IMR-90 (cell line): ENCODE measurements around the gene C6orf89. TPM values are rescaled to one million over a fixed set of nuclear protein-coding genes. Genes with fewer than 3 reads are reported as not detected.

Experiments used
- ATAC-seq: fragments of 200-7000 bp; cut with Tn5 transposase; 2 replicates; pipeline ENCODE4 v1.9.1; 2020; ENCODE audit warnings: low read depth, mild to moderate bottlenecking, moderate library complexity
- BruUV-seq: library from RNA; stranded (reverse); fragments of 400-500 nt; replicated peaks from 2 replicates; lab custom pipeline; 2021; lab: Mats Ljungman, UMichigan
- CTCF ChIA-PET: fragments of 300-600 bp; formaldehyde crosslinking; extraction: SDS; loops from one replicate; lab custom pipeline; 2021; ENCODE audit warnings: antibody characterized with exemption; lab: Yijun Ruan, JAX
- POLR2A ChIA-PET: fragments of 300-600 bp; sonication (Branson Sonifier 250); formaldehyde crosslinking; loops from one replicate; lab custom pipeline; 2022; ENCODE audit warnings: antibody characterized with exemption; ENCODE audit not compliant: unreplicated experiment; lab: Charles Lee
- DNase-seq: peaks from one replicate; pipeline ENCODE4 v3.0.0; 2013
- H2AFZ ChIP-seq: replicated peaks from 2 replicates; pipeline ENCODE3; 2013; ENCODE audit warnings: low read length, mild to moderate bottlenecking; ENCODE audit not compliant: poor library complexity
- H2AK5ac ChIP-seq: 2 replicates; pipeline ENCODE4 v1.6.1; 2013; ENCODE audit warnings: low read depth, low read length, inconsistent platforms
- H2AK9ac ChIP-seq: replicated peaks from 2 replicates; pipeline ENCODE3; 2013; ENCODE audit warnings: mild to moderate bottlenecking, low read depth, low read length, moderate library complexity; ENCODE audit not compliant: poor library complexity
- H2BK120ac ChIP-seq: 2 replicates; pipeline ENCODE4 v1.6.1; 2013; ENCODE audit warnings: low read depth, low read length, inconsistent platforms
- H2BK15ac ChIP-seq: 3 replicates; pipeline ENCODE4 v1.6.1; 2013; ENCODE audit warnings: low read depth, low read length, inconsistent platforms
- H2BK20ac ChIP-seq: 2 replicates; pipeline ENCODE4 v1.6.1; 2013; ENCODE audit warnings: low read depth, mild to moderate bottlenecking, inconsistent platforms, low read length, moderate library complexity
- H2BK5ac ChIP-seq: 2 replicates; pipeline ENCODE4 v1.6.1; 2013; ENCODE audit warnings: mild to moderate bottlenecking, low read depth, low read length, inconsistent platforms; ENCODE audit not compliant: poor library complexity, severe bottlenecking
- H3K14ac ChIP-seq: replicated peaks from 2 replicates; pipeline ENCODE4 v1.6.1; 2013; ENCODE audit warnings: low read depth, low read length, inconsistent platforms
- H3K18ac ChIP-seq: 2 replicates; pipeline ENCODE4 v1.6.1; 2013; ENCODE audit warnings: low read depth, low read length, control low read depth
- H3K23ac ChIP-seq: 2 replicates; pipeline ENCODE4 v1.6.1; 2013; ENCODE audit warnings: low read depth, low read length, inconsistent platforms
- H3K27ac ChIP-seq: 2 replicates; pipeline ENCODE4 v1.5.1; 2013; ENCODE audit warnings: mild to moderate bottlenecking, control low read depth, low read length; ENCODE audit not compliant: insufficient read depth
- H3K27me3 ChIP-seq: 2 replicates; pipeline ENCODE4 v1.6.1; 2013; ENCODE audit warnings: low read length; ENCODE audit not compliant: control insufficient read depth, insufficient read depth
- H3K36me3 ChIP-seq: 2 replicates; pipeline ENCODE4 v1.6.1; 2013; ENCODE audit warnings: low read length, mixed read lengths; ENCODE audit not compliant: control insufficient read depth, insufficient read depth
- H3K4ac ChIP-seq: 2 replicates; pipeline ENCODE4 v1.6.1; 2013; ENCODE audit warnings: low read depth, low read length, inconsistent platforms
- H3K4me1 ChIP-seq: 2 replicates; pipeline ENCODE4 v1.6.1; 2013; ENCODE audit warnings: low read length, mixed read lengths; ENCODE audit not compliant: control insufficient read depth, insufficient read depth
- H3K4me2 ChIP-seq: 2 replicates; pipeline ENCODE4 v1.6.1; 2013; ENCODE audit warnings: low read depth, mild to moderate bottlenecking, control low read depth, low read length, moderate library complexity
- H3K4me3 ChIP-seq: 2 replicates; pipeline ENCODE4 v1.5.1; 2013; ENCODE audit warnings: low read depth, mild to moderate bottlenecking, control low read depth, low read length, moderate library complexity; ENCODE audit not compliant: insufficient read depth
- H3K56ac ChIP-seq: 2 replicates; pipeline ENCODE4 v1.6.1; 2013; ENCODE audit warnings: low read length, inconsistent platforms; ENCODE audit not compliant: insufficient read depth; ENCODE audit errors: extremely low read depth
- H3K79me1 ChIP-seq, 2 experiments: 2 replicates each; pipeline ENCODE4 v1.6.1; 2013; ENCODE audit warnings: low read length in 2 of 2, inconsistent platforms in 1 of 2, low read depth in 1 of 2
- H3K9ac ChIP-seq: 2 replicates; pipeline ENCODE4 v1.6.1; 2013; ENCODE audit warnings: low read depth, low read length, control low read depth
- H3K9me1 ChIP-seq: 2 replicates; pipeline ENCODE4 v1.6.1; 2013; ENCODE audit warnings: low read length, inconsistent platforms; ENCODE audit not compliant: insufficient read depth
- H3K9me3 ChIP-seq: 2 replicates; pipeline ENCODE4 v1.6.1; 2013; ENCODE audit warnings: low read length; ENCODE audit not compliant: control insufficient read depth, insufficient read depth
- H4K20me1 ChIP-seq: 2 replicates; pipeline ENCODE4 v1.6.1; 2013; ENCODE audit warnings: low read length, inconsistent platforms; ENCODE audit not compliant: insufficient read depth
- H4K5ac ChIP-seq: 2 replicates; pipeline ENCODE4 v1.6.1; 2013; ENCODE audit warnings: mild to moderate bottlenecking, low read depth, low read length, control low read depth
- H4K8ac ChIP-seq, 2 experiments: 2 replicates each; pipeline ENCODE4 v1.6.1; 2013; ENCODE audit warnings: low read depth in 2 of 2, low read length in 2 of 2, control low read depth in 1 of 2, inconsistent platforms in 1 of 2
- H4K91ac ChIP-seq: 2 replicates; pipeline ENCODE4 v1.6.1; 2013; ENCODE audit warnings: low read depth, low read length, inconsistent platforms; ENCODE audit not compliant: insufficient read depth
- BHLHE40 ChIP-seq: fragments of 150-350 bp; IDR thresholded peaks from 2 replicates; pipeline ENCODE4 v1.6.1; 2016; ENCODE audit warnings: mild to moderate bottlenecking, low read depth, low read length
- CEBPB ChIP-seq: IDR thresholded peaks from 2 replicates; pipeline ENCODE4 v1.6.1; 2012; ENCODE audit warnings: low read depth, low read length, improper control_type of control experiment
- CHD1 ChIP-seq: IDR thresholded peaks from 2 replicates; pipeline ENCODE4 v1.6.1; 2012; ENCODE audit warnings: low read depth, low read length, improper control_type of control experiment
- ELK1 ChIP-seq: fragments of 150-350 bp; IDR thresholded peaks from 2 replicates; pipeline ENCODE4 v1.6.1; 2016; ENCODE audit warnings: low read depth, mild to moderate bottlenecking, low read length, moderate library complexity, borderline replicate concordance
- FOS ChIP-seq: fragments of 150-350 bp; IDR thresholded peaks from 2 replicates; pipeline ENCODE4 v1.6.1; 2016; ENCODE audit warnings: low read depth, low read length
- MAFK ChIP-seq: IDR thresholded peaks from 2 replicates; pipeline ENCODE4 v1.6.1; 2012; ENCODE audit warnings: low read depth, low read length, improper control_type of control experiment
- MAZ ChIP-seq: IDR thresholded peaks from 2 replicates; pipeline ENCODE4 v1.6.1; 2012; ENCODE audit warnings: low read depth, mild to moderate bottlenecking, low read length, improper control_type of control experiment, moderate library complexity, borderline replicate concordance
- MXI1 ChIP-seq: IDR thresholded peaks from 2 replicates; pipeline ENCODE4 v1.6.1; 2012; ENCODE audit warnings: low read depth, mild to moderate bottlenecking, low read length, moderate library complexity, borderline replicate concordance
- NFE2L2 ChIP-seq: fragments of 150-350 bp; IDR thresholded peaks from 2 replicates; pipeline ENCODE4 v1.6.1; 2016; ENCODE audit warnings: low read depth, mild to moderate bottlenecking, low read length
- POLR2A ChIP-seq: IDR thresholded peaks from 2 replicates; pipeline ENCODE4 v1.6.1; 2012; ENCODE audit warnings: mild to moderate bottlenecking, low read depth, low read length
- RAD21 ChIP-seq: IDR thresholded peaks from 2 replicates; pipeline ENCODE4 v1.6.1; 2012; ENCODE audit warnings: low read length, improper control_type of control experiment
- RCOR1 ChIP-seq: IDR thresholded peaks from 2 replicates; pipeline ENCODE4 v1.6.1; 2012; ENCODE audit warnings: mild to moderate bottlenecking, low read length, improper control_type of control experiment; ENCODE audit not compliant: insufficient replicate concordance
- RFX5 ChIP-seq: IDR thresholded peaks from 2 replicates; pipeline ENCODE4 v1.8.0; 2012; ENCODE audit warnings: low read depth, mild to moderate bottlenecking, low read length, moderate library complexity
- SMC3 ChIP-seq: fragments of 150-350 bp; IDR thresholded peaks from 2 replicates; pipeline ENCODE4 v1.6.1; 2016; ENCODE audit warnings: low read depth, mild to moderate bottlenecking, antibody characterized with exemption, low read length, moderate library complexity
- USF2 ChIP-seq: fragments of 150-350 bp; IDR thresholded peaks from 2 replicates; pipeline ENCODE4 v1.6.1; 2017; ENCODE audit warnings: mild to moderate bottlenecking, antibody characterized with exemption, low read length, low read depth
- WGBS, 2 experiments: methylation state at CpG; one replicate each; pipeline versions ENCODE4 v1.1.5 to v1.1.7; 2013; ENCODE audit warnings: missing lambda C conversion rate in 2 of 2; ENCODE audit not compliant: insufficient read length in 1 of 2; ENCODE audit errors: extremely low coverage in 2 of 2; 5-methylcytosine and 5-hydroxymethylcytosine counted together
- dilution Hi-C: fragments of 300-500 bp; cut with HindIII; formaldehyde crosslinking; loops from one replicate; pipeline ENCODE4 v1.14.3; 2018; ENCODE audit warnings: low sequenced_read_pairs; ENCODE audit not compliant: unreplicated experiment
- in situ Hi-C: fragments of 300-500 bp; cut with MboI; formaldehyde crosslinking; loops from 3 replicates; pipeline ENCODE4 v1.14.3; 2019; ENCODE audit warnings: low sequenced_read_pairs, inconsistent platforms, mixed read lengths
- intact Hi-C: fragments of 100-400 bp; cut with micrococcal nuclease; formaldehyde crosslinking; loops from 2 replicates; pipeline ENCODE4 v1.10.0; 2022
- polyA plus RNA-seq, 3 experiments: library from polyadenylated mRNA; depleted of rRNA; stranded (reverse); fragments of >200 nt; gene quantifications; 2 replicates each; pipeline ENCODE4 v1.2.3, GENCODE V29; 2012; ENCODE audit warnings: low replicate concordance in 1 of 3
- total RNA-seq: library from RNA; depleted of rRNA; stranded (reverse); fragments of >200 nt; gene quantifications from 2 replicates; pipeline ENCODE4 v1.2.3, GENCODE V29; 2012

Gene C6orf89
- total and polyA plus RNA-seq, 2 of the 4 experiments (the other 2 are of a cell fraction): 30.8 to 52.3 TPM

GRCh38 chr6:36874443-36875249, 11.1 kb upstream of the C6orf89 start, which contains the start of gene PPIL1:
Gene PPIL1, minus strand, starts transcription at chr6:36874803. Its CDS starts 31 bp downstream, at chr6:36874772.
- DNase-seq: peak; percentile 90
- H3K9ac ChIP-seq: peak within 1 kb of the TSS; percentile 95
- H3K27ac ChIP-seq: peak within 1 kb of the TSS; percentile 89
- H2BK15ac ChIP-seq: peak within 1 kb of the TSS; percentile 98
- no TSS peak for BruUV-seq
- peak within 1 kb of the TSS; percentile 93 for H2AFZ ChIP-seq
- H2BK20ac ChIP-seq: peak within 1 kb of the TSS; percentile 93
- peak within 1 kb of the TSS; percentile 98 for H2BK120ac ChIP-seq
- peak within 1 kb of the TSS; percentile 86 for H2BK5ac ChIP-seq
- 1% methylated on average over 26 of the region's 54 CpGs; no CpG with 5 or more reads in 1 of the 2 experiments for WGBS, 2 experiments
- ChIA-PET CTCF (interaction anchor here (0.6 to 1.8 kb wide), 6 partner anchors 22 to 838 kb away, joined by 4 to 8 read pairs (median 4); no protein-coding TSS in a partner anchor), POLR2A (interaction anchor here (0.6 to 0.8 kb wide), 3 partner anchors 25 to 114 kb away, joined by 3 read pairs; no protein-coding TSS in a partner anchor)
- dilution Hi-C loops: no loop called here
- in situ Hi-C loops: no loop called here
- H4K91ac ChIP-seq: peak within 1 kb of the TSS; percentile 99
- H3K4me2 ChIP-seq: peak within 1 kb of the TSS; percentile 82
- peak within 1 kb of the TSS; percentile 98 for H3K23ac ChIP-seq
- H3K14ac ChIP-seq: peak within 1 kb of the TSS; percentile 100
- H3K9me3 ChIP-seq: no peaks in the 10 kb centered on the region
- peaks cover 19 to 28% of the 10 kb centered on the region in 2 experiments for H3K79me1 ChIP-seq
- 0 out of 2 replicates have a peak, but pooled peaks cover 6% of the 10 kb centered on the region for H3K9me1 ChIP-seq
- peak; percentile 97 for ATAC-seq
- H4K5ac ChIP-seq: peak within 1 kb of the TSS; percentile 95
- peaks cover 4% of the 10 kb centered on the region for H3K4me1 ChIP-seq
- peak within 1 kb of the TSS; percentile 100 for H3K4ac ChIP-seq
- intact Hi-C loops: loop anchor here (2.0 kb wide), 1 partner anchor 108 kb away; no protein-coding TSS in a partner anchor
- peak within 1 kb of the TSS; percentile 50 for H2AK9ac ChIP-seq
- H2AK5ac ChIP-seq: peak within 1 kb of the TSS; percentile 79
- peak within 1 kb of the TSS; percentile 91 for H3K18ac ChIP-seq
- peak within 1 kb of the TSS; percentile 60 for H3K4me3 ChIP-seq
- H4K8ac ChIP-seq: peak within 1 kb of the TSS; percentile 90 to 100
- H3K27me3 ChIP-seq: no peaks in the 10 kb centered on the region
- no peaks in the 10 kb centered on the region for H4K20me1 ChIP-seq
- H3K36me3 ChIP-seq: no peaks in the 10 kb centered on the region
- peak within 1 kb of the TSS; percentile 99 for H3K56ac ChIP-seq
- TF ChIP-seq NFE2L2 (no peak), MXI1 (peak; percentile 96), ELK1 (no peak), RFX5 (no peak), POLR2A (peak; percentile 53; the same call in 1 of the 2 replicates), USF2 (no peak), SMC3 (no peak), CEBPB (no peak), RCOR1 (no peak), FOS (no peak), CHD1 (no peak), RAD21 (no peak), MAZ (peak; percentile 34; the same call in 1 of the 2 replicates), BHLHE40 (no peak), MAFK (no peak)
